HG03354 (cell line): ENCODE measurements around the gene SERPINB1.
"Not testable (repeated sequence)": the region's sequence is repeated elsewhere in the genome, so short reads cannot be mapped to it uniquely, and the experiment has no call there.

Source experiments
- ATAC-seq: cut with Tn5 transposase; IDR thresholded peaks from one replicate; pipeline ENCODE4 v1.9.1; 2021; ENCODE audit warnings: mild to moderate bottlenecking; ENCODE audit not compliant: unreplicated experiment, poor library complexity, severe bottlenecking

The SERPINB1 gene

DNA sequence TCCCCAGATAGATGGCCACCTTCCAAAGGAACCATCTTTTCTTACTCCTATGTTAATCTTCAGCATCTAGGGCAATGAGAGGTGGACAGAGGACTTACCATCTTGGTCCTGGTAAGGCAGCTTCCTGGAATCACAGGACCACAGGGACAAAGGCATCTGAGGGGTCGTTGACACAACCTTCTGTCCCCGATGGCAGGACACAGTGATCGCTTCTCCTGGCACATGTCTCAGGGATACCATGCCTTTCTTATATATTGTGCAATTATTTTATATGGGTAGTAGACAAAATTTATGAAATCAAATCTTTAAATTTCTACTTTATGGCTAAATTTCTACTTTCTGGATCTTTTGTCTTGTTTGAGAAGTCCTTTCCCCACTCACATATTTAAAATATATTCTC, 20.1 kb downstream of the SERPINB1 start:
- ATAC-seq = no peak

GRCh38 chr6:2820415-2820814, 21.2 kb downstream of the SERPINB1 start:
- ATAC-seq = no peak

DNA sequence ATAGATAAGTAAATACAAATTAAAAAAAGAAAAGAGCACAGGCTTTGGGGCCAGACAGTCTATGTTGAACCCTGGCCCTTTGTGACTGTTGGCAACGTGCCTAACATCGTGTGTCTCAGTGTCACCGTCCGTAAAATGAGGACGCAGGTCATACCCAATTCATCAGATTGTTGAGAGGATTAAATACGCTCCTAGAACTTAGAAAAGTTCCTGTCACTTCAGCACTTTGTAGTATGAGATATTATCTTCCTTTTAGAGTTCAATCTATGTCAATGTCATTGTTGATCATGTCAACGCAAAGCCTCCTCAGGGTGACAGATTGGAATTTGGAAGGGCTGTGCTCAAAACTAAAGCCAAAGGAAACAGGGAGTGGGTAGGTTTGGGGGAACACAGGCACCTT, 21.7 kb downstream of the SERPINB1 start:
- ATAC-seq = no peak

- no peak for ATAC-seq
These were observed 22.5 kb downstream of the SERPINB1 start for GRCh38 chr6:2819115-2819514.

- ATAC-seq = no peak
These were observed 23.1 kb downstream of the SERPINB1 start for GRCh38 chr6:2818593-2818992.

- ATAC-seq = no peak
These were observed 23.7 kb downstream of the SERPINB1 start for GRCh38 chr6:2817903-2818443.

- no peak for ATAC-seq
These were observed 25.5 kb downstream of the SERPINB1 start for GRCh38 chr6:2816158-2816557.

GRCh38 chr6:2812695-2813094, 29.0 kb downstream of the SERPINB1 start:
- ATAC-seq = no peak

GRCh38 chr6:2810092-2810671, 31.5 kb downstream of the SERPINB1 start:
- ATAC-seq = no peak

DNA sequence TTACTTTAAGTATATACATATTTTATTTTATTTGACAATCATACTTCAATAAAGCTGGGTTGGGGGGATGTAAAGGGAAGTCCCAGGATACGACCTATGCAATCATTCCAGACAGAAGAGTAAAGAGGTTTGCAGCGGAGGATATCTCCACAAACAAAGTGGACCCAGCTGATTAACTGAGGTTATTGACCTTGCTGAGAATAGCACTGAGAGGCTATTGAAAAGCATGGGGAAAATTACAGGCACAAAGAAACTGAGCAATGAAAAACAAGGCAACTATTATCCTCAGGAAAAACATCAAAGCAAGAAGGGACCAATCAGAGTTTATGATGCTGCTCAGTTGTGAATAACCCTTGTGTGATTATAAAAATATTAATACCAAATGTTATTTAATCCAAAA, 32.6 kb downstream of the SERPINB1 start:
- ATAC-seq = no peak

DNA sequence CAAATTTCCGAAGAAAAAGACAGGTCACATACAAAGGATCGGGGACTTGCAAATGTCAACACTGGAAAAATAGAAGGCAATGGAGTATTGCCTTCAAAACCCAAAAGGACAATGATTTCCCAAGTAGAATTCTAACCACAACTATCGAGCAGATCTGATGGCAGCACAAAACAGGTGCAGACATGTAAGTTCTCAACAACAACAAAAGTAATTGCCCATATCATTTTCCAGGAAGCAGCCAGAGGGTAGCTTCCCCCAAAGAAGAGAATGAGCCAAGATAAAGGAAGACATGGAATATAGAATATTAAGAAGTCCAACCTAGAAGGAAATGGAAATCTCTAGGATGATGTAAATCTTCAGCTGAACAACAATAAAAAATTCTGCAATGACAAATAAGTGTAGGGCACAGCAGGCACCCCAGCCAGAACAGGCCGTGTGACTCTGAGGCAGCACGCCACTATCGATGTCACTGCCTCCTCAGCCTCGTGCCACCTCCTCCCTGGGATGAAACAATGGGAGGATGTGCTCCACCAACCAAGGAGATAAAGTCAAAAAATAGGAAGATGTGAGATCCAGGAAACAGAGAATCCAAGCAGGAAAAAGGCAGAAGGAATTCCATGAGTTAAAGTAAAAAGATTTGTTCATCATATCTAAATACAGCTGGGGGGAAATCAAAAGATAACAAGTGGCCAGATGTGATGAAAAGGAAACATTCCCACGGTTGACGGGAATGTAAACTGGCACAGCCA, 34.1 kb downstream of the SERPINB1 start:
- no peak for ATAC-seq

GRCh38 chr6:2806644-2807043, 35.0 kb downstream of the SERPINB1 start:
- ATAC-seq = no peak

DNA sequence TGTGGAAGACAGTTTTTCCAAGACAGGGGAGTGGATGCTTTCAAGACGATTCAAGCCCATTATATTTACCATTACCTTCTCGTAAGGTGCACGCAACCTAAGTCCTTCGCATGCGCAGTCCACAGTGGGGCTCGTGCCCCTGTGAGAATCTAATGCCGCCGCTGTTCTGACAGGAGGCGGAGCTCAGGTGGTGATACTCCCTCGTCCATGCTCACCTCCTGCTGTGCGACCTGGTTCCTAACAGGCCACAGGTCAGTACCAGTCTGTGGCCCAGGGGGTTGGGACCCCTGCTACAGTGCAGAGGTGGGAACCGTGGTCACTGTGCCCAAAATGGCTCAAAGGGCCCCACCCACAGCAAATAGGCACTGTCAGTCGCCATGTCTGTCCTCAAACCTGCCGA, 36.6 kb downstream of the SERPINB1 start:
- ATAC-seq = no peak

GRCh38 chr6:2804516-2804915, 37.1 kb downstream of the SERPINB1 start:
- ATAC-seq = no peak

GRCh38 chr6:2803731-2804429, 37.8 kb downstream of the SERPINB1 start:
- no peak for ATAC-seq

DNA sequence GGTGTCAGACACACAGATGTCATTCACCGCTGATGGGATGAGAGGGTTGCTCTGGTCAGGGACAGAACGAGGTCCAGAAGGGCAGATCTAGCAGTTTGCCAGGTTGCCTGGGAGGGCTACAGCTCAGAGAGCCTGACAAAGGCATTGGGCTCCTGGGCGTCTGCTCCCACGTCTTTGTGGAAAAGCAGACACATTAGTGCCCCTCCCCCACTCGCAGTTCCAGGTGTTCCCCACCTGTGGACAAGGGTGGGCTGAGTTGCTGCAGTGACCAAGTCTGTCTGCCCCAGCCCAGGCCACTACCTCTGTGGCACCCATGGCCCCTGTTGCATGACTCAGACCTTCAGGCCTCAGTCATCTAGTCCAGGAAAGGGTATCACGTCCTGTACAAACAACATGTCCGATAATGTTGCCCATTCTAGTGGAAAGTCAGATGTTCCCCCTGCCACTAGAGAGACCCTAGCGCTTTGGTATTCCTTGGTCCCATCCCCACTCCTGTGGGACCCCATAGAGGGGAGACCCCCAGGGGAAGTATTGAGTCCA, 39.1 kb downstream of the SERPINB1 start:
- ATAC-seq = no peak

DNA sequence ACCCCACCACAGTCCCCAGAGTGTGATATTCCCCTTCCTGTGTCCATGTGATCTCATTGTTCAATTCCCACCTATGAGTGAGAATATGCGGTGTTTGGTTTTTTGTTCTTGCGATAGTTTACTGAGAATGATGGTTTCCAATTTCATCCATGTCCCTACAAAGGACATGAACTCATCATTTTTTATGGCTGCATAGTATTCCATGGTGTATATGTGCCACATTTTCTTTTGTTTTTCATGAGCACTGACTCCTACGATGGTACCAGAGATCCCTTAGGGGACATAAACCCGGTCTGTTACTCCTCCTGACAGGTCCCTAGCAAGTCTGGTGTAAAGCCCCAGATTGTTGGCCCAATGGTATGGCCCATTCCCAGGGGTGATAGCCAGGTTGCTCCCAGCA, 40.0 kb downstream of the SERPINB1 start:
- ATAC-seq = not testable (repeated sequence)

DNA sequence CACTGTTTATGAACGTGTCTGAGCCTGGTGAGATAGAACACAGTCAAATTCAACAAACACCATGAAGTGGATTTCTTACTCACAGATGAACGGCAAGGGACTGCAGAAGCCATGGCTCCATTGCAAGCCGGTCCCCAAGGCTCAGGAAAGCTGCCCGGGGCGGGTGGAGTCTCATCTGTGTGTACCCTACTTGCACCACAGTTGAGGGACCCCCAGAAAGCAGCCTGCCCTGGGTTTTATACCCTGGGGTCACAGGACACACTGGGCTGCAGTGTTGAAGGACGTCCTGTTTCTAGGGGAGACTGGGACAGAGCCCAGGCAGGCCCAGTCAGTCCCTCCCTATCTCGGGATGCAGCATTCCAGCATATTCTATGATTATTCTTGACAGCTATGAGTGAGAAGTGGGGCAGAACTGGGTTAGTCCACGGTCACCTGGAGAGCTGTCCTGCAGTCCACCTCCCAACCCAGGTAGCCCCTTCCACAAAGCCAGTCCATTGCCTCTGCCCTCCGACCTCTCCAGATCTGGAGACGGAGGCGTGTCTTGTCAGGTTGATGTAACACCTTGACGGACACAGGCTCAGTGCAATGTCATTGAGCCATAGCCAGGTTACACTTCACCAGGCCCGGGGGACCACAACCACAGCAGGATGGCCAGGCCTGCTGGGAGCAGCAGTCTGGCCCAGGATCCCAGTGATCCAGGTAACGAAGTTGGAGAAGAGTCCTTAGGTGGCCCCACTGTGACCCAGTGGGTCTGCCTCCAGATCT, 40.9 kb downstream of the SERPINB1 start:
- no peak for ATAC-seq

- no peak for ATAC-seq
These were observed 41.6 kb downstream of the SERPINB1 start for GRCh38 chr6:2799936-2800527.
